GM21528 (cell line): ENCODE measurements around the gene TMEM250.

Experiments
- ATAC-seq: cut with Tn5 transposase; IDR thresholded peaks from one replicate; pipeline ENCODE4 v1.9.1; 2021; ENCODE audit warnings: mild to moderate bottlenecking, moderate library complexity; ENCODE audit not compliant: unreplicated experiment, low FRiP score

Gene TMEM250

DNA sequence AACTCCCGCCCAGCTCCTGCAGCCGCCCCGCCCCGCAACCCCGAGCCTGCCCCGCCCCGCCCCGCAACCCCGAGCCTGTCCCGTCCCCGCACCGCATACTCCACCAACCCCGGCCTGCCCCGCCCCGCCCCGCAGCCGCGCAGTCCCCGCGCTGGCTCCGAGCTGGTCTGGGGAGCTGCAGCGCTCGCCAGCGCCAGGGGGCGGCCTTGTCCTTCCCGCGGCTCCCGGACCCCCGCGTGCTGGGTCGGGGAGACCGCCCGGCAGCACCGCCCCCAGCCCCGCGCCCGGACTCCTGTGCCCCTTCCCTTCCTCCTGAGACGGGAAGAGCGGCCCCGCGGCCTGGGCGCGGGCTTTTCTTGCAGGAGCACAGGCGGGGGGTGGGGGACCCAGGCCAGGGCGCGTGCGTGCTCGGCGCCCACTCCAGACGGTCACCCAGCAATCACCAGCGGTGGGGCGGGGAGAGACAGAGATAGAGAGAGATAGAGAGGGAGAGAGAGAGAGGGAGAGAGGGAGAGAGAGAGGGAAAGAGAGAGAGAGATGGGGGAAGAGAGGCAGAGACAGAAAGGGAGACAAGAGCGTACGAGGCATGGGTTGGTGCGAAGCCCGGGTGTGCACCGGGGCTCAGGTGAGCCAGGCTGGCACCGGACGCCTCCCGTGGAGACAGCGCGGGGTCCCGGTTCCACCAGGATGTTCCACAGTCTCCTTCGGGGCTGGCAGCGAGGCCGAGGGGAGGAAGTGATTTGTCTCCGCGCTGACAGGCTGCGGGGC lies 14.7 kb upstream of the TMEM250 start:
- ATAC-seq: no peak

DNA sequence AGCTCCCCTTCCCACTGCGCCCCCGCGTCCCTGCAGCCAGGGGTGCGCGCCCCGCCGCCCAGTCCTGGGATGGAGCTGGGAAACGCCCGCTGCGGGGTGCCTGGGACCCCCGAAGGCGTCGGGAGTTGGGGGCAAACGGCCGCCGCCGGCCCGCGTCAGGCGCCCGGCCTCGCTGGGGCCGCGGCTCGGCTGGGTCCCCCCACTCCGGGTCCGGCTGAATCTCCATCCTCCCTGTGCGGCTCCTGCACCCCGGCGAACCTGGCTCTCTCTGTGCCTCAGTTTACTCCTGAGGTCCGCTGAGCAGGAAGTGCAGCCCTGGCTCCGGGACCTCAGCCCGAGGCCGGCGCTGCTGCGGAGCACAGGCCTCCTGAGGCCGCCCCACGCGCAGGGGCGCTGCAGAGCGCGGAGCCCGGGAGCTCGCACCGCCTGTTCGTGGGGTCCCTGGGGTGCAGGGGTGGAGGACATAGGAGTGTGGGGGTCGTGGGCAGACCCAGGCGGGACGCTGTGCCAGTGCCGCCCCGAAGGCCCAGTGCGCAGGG lies 13.9 kb upstream of the TMEM250 start:
- no peak for ATAC-seq

DNA sequence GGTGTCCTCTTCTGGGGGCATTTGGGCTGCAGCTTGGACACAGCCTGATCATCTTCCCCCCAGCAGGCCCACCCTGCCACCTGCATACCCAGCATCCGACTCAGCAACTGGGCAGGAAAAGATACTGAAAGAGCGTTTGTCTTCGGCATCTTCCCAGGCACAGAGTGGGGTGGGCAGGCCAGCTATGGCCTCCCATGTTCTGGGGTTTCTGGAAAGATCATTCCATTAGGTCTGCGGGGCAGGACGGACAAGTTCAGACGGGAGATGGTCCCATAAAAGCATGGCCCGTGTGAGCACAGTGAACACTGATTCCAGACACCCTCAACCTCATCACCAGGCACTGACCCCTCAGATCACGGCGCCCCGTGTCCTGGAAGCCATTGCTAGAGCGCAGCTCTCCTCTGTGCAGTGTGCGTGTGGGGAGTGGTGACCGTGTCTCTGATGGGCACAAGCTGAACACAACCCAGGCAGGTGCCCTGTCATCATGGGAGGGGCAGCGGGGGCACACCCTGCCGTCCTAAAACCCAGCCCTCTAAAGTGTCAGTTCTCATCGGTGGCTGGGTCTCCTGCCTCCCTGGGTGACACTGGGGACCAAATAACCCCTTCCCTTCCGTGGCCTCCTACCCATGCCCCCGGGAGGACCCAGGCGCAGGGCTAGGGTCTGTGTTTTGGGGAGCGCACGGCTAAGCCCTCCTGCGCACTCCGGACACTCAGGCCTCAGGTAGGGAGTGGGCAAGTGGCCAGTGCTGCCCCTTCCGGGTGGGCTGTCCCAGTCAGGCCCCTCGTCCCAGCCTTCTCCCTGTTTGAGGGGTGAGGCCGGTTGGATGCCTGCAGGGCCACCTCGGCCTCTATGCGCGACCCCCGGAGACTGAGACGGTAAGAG lies 13.2 kb upstream of the TMEM250 start:
- no peak for ATAC-seq

DNA sequence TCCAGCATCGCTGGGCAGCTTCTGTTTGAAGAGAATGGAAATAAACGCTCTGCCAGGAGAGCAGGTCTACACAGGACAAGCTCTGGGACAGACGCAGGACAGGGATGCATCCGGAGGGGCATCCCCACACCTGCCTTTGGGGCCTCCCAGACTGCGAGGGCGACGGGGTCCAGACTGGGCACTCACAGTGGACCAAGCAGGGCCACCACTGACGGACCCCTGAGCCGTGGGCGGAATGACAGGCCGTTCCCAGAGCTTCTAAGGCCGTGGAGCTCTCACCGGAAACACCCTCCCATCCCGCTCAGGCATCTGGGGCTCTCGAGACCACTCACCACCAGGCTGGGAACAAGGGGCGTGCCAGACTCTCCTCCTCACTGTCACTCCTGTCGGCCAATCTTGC lies 10.5 kb upstream of the TMEM250 start:
- ATAC-seq: no peak

DNA sequence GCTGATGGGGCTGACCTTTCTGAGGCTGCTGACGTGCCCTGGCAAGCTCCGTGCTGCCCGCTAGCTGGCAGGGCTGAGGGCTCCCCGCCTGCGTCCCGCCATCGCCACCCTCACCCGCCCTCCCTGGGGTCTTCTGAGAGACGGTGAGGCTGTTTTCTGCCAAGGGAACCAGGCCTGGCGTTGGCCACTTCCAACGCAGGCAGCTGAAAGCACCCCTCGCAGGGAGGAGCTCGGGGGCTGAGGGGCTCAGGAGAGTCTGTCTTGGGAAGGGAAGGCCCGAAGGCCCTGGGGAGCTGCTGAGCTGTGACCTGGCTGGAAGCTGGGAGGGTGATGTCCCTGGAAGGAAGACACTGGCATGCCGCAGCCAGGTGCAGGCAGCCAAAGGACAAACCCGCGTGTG lies 9.8 kb upstream of the TMEM250 start:
- ATAC-seq: no peak

DNA sequence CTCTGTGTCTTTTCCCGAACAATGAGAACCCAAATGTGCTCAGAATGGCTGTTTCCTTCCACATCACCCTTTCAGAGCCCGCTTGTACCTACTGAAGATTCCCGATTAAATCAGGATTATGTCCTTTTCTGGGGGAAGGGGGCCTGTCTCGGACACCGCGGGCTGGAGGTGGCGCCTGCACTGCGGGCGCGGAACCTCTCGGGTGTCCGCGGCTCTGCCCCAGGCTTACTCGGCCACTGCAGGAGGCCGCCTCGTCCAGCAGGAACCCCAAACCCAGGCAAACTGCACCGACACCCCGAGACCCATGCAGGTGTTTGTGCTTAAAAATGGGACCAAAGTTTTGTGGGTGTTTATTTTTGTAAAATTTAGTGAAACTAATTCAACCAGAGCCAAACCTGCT lies 8.6 kb upstream of the TMEM250 start:
- no peak for ATAC-seq

DNA sequence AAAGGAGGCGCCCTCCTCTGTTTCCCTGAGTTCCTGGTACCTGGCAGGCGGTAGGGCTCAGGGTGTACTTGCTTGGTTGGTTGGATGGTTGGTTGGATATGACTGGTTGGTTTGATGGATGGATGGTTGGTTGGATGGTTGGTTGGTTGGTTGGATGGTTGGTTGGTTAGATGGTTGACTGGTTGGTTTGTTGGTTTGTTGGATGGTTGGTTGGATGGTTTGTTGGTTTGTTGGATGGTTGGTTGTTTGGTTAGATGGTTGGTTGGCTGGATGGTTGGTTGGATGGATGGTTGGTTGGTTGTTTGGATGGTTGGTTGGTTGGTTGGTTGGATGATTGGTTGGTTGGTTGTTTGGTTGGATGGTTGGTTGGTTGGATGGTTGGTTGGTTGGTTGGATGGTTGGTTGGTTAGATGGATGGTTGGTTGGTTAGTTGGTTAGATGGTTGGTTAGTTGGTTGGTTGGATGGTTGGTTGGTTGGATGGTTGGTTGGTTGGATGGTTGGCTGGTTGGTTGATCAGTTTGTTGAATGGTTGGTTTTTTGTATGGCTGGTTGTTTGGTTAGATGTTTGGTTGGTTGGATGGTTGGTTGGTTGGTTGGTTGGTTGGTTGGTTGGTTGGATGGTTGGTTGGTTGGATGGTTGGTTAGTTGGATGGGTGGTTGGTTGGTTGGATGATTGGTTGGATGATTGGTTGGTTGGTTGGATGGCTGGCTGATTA lies 6.5 kb upstream of the TMEM250 start:
- no peak for ATAC-seq

DNA sequence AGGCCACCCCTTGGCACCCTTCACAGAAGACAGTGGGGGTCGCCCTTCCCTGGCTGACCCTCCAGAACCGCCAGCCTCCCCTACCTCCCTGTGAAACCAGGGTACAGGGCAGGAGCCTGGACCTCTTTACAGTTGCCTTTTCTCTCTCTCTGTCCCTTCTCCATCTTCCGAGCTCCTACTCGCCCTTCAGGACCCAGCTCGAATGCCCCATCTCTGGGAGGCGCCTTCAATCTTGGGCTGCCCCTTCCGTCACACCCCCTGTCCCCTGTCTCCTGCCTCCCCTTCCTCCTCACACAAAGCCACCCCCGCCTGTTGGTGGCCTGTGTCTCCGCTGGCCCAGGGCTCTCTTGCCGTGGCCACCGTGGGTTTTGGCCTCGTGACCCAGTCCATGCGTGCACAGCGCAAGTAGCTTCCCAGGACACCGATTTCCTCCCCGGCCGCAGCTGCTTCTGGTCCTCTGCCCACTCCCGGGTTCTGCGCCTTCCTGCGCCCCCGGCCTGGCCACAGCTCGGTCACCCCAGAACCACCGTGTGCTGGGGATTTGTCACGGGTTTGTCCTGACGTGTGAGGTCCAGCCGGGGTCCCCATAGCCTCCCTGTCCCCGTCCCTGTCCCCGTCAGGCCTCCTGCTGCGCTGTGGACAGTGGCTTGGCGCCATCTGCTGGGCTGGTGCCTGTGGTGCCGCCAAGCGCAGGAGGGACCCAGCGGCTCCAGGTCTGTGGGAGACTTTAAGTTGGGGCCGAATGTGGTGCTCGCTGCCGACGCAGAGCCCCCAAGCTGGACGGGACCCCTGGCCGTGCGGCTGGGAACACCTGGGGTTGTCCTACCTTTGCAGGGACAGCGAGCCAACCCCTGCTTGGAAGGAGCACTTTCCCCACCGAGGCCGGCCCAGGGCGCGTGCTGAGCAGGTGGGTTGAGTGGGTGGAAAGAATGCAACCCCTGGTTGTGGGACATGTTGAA lies 4.0 kb upstream of the TMEM250 start:
- no peak for ATAC-seq

DNA sequence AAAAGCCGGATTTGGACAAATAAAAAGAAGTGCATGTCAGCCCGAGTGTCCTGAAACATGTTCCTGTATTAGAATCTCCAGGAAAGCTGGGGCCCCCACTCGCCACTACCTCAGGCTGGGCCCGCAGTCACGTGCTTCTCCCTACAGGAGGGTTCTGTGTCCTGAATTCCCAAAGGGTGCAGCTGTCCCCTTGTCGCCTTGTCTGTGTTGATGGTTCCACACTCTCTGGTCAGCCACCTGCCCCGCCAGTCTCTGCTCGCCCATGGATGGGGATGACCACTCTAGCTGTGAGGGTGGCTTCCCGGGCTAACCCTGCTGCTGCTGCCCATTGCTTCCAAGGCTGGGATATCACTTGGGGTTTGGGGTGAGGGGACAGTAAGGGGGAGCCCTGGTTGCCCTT lies 3.1 kb upstream of the TMEM250 start:
- no peak for ATAC-seq

DNA sequence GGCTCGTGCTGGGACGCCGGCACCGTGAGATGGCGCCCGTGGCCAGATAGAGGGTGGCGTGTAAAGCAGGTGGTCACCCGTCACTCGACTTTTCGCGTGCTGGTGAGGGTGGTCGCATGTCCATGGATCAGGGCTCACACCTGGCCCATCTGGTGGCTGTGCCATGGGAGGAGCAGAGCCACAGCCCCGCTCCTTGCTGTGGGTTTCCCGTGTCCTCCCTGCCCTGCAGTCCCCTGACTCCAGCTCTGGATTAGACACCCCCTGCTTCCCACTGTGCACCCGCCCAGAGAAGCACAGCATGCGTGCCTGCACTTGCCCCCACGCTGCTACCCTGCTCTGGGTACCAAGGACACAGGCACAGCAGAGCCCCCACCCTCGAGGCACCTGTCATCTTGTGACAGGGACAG lies 1.8 kb upstream of the TMEM250 start:
- no peak for ATAC-seq

DNA sequence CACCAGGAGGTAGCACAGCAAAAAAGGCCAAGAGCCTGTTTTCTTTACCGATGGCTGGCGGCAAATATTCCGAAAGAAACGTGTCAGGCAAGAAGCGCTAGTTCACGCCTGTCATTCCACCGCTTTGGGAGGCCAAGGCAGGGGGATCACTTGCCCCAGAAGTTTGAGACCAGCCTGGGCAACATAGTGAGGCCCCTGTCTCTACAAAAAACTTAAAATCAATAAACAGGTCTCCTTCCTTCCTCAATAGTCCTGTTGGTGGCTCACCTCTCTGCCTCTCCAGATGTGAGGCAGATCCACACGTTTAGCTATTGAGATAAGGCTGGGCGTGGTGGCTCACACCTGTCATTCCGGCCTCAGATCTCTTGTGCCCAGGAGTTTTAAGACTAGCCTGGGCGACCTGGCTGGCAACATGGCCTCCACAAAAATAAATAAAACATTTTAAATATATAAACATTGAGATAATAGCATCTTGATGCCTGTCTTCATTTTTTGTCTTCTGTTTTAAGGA lies 1.3 kb upstream of the TMEM250 start:
- ATAC-seq: no peak

DNA sequence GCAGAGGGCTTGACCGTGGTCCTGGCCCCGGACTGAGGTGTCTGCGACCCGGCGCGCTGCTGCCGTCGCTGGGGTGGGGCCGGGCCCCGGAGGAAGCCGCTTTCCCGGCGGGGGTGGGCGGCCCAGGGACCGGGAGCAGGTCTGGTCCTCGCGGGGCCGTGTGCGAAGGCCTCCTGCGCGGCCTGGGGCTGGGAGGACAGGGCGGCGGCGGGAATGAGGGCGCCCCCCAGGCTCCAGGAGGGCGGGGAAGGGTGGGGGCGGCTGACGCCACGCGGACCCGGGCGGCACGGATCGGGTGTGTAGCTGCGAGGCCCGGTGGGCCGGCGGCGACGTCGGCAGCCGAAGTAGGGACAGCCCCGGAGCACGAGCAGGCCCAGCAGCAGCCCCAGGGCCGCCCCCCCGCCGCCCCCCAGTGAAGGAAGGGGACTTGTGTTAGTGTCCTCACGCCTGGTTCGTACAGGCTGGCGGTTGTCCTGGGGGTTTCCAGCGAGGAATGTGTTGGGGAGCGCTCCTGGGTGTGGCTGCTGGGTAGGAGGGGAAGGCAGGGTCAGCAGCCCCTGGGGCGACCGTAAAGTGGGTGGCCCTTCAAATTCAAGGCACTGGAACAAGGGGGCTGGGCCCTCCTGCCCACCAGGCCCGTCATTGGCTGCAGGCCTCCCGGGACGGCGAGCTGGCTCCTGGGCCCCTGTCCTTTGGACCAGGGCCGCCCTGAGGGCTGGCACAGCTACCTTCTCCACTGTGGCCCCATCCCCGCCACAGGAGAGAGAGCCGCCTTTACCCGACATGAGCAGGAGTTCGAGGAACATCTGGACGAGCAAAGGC lies 597 bp upstream of the TMEM250 start:
- peak; percentile 2 for ATAC-seq

DNA sequence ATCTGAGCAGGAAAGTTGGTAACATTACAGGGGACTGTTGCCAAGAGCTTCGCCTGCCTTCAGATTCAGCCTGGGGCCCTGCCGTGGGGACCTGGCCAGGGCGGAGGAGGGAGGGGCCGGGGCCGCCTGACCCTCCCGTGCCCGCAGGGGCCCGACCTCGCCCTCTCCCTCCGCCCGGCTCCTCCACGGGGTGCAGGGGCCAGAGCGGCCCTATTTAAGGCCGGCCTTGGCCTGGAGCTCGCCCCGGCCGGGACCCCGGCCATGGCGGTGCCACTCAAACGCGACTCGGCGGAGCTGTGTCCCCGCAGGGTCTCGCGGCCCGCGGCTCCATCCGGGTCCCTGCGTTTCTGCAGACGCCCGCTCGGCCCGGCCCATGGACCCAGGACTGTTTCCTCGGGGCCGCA lies 757 bp downstream of the TMEM250 start:
- ATAC-seq: peak; percentile 13

DNA sequence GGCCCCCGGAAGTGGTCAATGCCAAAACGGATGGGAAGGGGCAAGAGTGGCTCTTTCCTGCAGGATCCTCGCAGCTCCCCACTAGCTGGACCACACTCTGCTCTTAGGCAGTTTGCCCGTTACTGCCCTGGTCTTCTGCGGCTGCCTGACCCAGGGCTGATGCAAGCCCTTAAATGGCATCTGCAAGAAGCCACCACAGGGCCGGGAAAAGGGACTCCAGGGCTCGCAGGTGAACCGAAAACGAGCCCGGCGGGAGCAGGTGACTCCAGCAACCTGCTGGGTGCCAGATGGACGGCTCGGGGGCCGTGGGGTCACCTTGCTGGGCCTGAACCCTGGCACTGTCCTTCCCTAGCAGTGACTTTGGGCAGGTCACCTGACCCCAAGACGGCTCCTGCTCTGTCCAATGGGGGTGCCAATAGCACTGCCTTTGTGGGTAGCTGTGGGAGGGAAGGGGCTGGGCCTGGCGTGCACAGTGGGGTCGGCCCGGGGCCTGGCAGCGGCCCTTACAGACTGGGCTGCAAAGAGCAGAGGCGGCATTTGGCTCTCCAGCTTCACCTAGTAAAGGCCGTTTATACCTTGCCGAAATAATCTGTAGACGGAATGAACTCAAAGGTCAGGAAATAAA lies 1.3 kb downstream of the TMEM250 start:
- no peak for ATAC-seq

DNA sequence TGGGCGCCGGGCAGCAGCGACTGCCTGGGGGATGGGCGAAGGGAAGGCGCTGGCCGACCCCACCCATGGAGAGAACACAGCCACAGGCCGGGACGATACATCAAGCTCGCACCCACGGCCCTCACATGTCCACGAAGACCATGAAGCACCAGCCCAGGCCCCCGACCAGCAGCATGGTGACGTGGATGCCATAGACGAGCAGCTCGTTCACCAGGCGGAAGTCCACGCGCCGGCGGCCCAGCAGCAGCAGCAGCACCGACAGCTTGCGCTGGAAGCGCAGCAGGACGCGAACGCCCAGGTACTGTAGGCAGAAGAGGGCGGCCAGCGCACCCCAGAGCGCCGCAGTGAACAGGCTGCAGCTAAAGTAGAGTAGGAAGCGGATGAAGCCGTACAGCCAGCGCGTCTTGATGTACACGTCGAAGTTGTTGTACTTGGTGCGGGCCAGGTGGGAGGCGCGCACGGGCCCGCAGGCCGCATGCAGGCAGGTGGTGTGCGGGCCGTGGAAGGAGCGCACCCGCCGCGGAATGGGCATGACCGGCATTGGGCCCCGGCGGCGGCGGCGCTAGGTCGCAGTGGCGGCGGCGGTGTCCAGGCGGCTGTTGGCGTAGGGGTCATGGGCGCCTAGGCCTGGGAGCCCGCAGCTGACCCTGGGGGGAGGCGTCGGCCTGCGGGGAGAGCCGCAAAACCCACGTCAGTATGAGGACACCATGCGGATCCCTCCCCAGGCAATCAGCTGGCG lies 2.1 kb downstream of the TMEM250 start:
- ATAC-seq: no peak

DNA sequence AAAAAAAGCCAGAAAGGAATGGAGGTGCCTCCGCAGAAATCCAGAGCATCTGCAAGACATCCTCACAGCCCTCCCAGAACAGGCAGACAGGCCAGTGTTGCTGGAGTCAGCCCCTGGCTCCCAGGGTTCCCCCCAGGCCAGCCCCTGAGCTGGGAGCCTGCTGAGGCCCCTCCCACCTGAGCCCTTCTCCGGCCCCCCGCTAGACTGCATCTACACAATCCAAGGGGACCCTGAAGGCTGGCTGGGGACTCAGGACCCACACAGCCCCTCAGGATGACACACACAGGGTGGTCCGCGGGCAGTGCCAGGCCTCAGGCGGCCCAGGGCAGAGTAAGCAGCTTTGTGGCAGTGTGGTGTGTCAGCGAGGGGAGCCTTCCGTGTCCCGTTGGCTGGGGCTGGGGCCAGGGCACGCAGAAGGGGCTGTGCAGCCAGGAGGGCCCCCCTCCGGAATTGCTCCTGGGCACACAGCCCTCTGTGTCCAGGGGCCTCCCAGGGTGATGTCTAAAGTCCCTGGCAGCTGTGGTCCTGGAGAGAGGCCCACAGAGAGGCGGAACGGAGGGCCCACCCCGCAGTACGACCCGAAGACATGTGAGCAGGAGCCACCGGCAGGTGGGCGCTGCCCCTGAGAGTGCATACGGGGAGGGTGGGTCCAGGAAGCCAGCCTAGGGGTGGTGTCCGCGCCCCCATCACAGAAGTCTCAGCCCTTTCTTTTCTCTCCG lies 2.9 kb downstream of the TMEM250 start:
- no peak for ATAC-seq

DNA sequence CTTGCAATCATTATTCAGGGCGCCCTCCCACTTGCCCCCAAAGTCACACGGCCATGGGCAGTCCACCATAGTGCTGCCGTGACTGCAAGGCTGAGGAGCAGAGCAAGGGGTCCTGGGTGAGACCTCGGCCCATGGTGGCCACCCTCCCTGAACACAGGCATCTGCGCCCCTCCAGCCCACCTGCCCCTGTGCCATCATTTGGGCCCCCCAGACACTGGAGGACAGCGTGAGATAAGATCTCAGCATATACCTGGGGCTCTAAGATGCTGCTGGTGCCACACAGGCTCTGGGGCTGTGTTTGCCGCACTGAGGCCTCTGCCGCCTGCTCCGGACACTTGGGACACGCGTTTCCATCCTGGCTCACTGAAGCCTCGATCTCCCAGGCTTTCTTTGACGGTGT lies 3.5 kb downstream of the TMEM250 start:
- ATAC-seq: no peak
